MCF 10A (cell line): Measurements from ENCODE around the gene GPC3. TPM values are rescaled to one million over a fixed set of nuclear protein-coding genes. Genes with fewer than 3 reads are reported as not detected.

Experiments used
- BruUV-seq: library from RNA; stranded (reverse); fragments of 400-500 nt; replicated peaks from 2 replicates; lab custom pipeline; 2021; lab: Mats Ljungman, UMichigan
- CTCF ChIA-PET: fragments of 300-600 bp; sonication (Branson Sonifier 250); formaldehyde crosslinking; extraction: SDS; loops from one replicate; lab custom pipeline; 2021; ENCODE audit warnings: antibody characterized with exemption, inconsistent platforms; lab: Yijun Ruan, JAX
- POLR2A ChIA-PET: fragments of 300-600, 350-650 bp; sonication (Branson Sonifier 250); formaldehyde crosslinking; extraction: SDS; loops from one replicate; lab custom pipeline; 2020; ENCODE audit warnings: antibody characterized with exemption, inconsistent platforms; lab: Yijun Ruan, JAX
- DNase-seq: peaks from one replicate; pipeline ENCODE4 v3.0.0-alpha.2; 2018; ENCODE audit not compliant: unreplicated experiment
- H3K27ac Mint-ChIP-seq: one replicate; pipeline ENCODE4 v1.8.0; 2022; ENCODE audit warnings: mild to moderate bottlenecking, low read depth, mixed read lengths; ENCODE audit not compliant: unreplicated experiment
- H3K27me3 Mint-ChIP-seq: one replicate; pipeline ENCODE4 v1.8.0; 2022; ENCODE audit warnings: mixed read lengths; ENCODE audit not compliant: insufficient read depth, unreplicated experiment
- H3K36me3 Mint-ChIP-seq: one replicate; pipeline ENCODE4 v1.8.0; 2022; ENCODE audit warnings: mild to moderate bottlenecking, moderate library complexity, mixed read lengths; ENCODE audit not compliant: insufficient read depth, unreplicated experiment
- H3K4me1 Mint-ChIP-seq: one replicate; pipeline ENCODE4 v1.8.0; 2022; ENCODE audit warnings: mixed read lengths; ENCODE audit not compliant: insufficient read depth, unreplicated experiment
- H3K4me3 Mint-ChIP-seq: one replicate; pipeline ENCODE4 v1.8.0; 2022; ENCODE audit warnings: mild to moderate bottlenecking, moderate library complexity, mixed read lengths; ENCODE audit not compliant: unreplicated experiment
- H3K9me3 Mint-ChIP-seq: one replicate; pipeline ENCODE4 v1.8.0; 2022; ENCODE audit warnings: mixed read lengths; ENCODE audit not compliant: unreplicated experiment
- CTCF ChIP-seq: fragments of 200-600 bp; IDR thresholded peaks from one replicate; pipeline ENCODE4 v1.8.0; 2022; ENCODE audit warnings: antibody characterized with exemption, mild to moderate bottlenecking; ENCODE audit not compliant: unreplicated experiment
- intact Hi-C: fragments of 100-400 bp; cut with micrococcal nuclease; formaldehyde crosslinking; loops from 2 replicates; pipeline ENCODE4 v1.14.1; 2022
- total RNA-seq: library from RNA; stranded (reverse); gene quantifications from 2 replicates; pipeline ENCODE4 v1.2.3, GENCODE V29; 2022

Gene GPC3
- total RNA-seq, 1 experiment from 2014 or later = 0.37 TPM

GRCh38 chrX:133956570-133957340 is 28.6 kb downstream of the GPC3 start:
- Mint-ChIP-seq H3K4me3 (no peak overlapping the region), H3K9me3 (no peaks in the 10 kb centered on the region), H3K27ac (no peak overlapping the region), H3K36me3 (no peaks in the 10 kb centered on the region), H3K27me3 (peaks cover 46% of the 10 kb centered on the region), H3K4me1 (no peaks in the 10 kb centered on the region)
- no peak for DNase-seq
- intact Hi-C loops = no loop called here
- ChIA-PET POLR2A (interaction anchor here (1.0 kb wide), 1 partner anchor 10 kb away, joined by 3 read pairs; no protein-coding TSS in a partner anchor), CTCF (interaction anchor here (1.2 kb wide), 1 partner anchor 188 kb away, joined by 3 read pairs; no protein-coding TSS in a partner anchor)
- no TSS peak for BruUV-seq
- no peak for TF ChIP-seq CTCF

GRCh38 chrX:133953785-133954355 is 31.5 kb downstream of the GPC3 start:
- intact Hi-C loops = no loop called here
- no TSS peak for BruUV-seq
- no peaks in the 10 kb centered on the region for H3K4me1 Mint-ChIP-seq

GRCh38 chrX:133953078-133953477 is 32.3 kb downstream of the GPC3 start:
- no peak for DNase-seq
- intact Hi-C loops = no loop called here
- Mint-ChIP-seq H3K4me3 (no peak overlapping the region), H3K4me1 (no peaks in the 10 kb centered on the region), H3K27me3 (peaks cover 68% of the 10 kb centered on the region), H3K27ac (no peak overlapping the region), H3K9me3 (no peaks in the 10 kb centered on the region), H3K36me3 (no peaks in the 10 kb centered on the region)
- BruUV-seq = no TSS peak
- TF ChIP-seq CTCF = no peak
- ChIA-PET POLR2A (no interaction called here), CTCF (interaction anchor here (0.7 to 1.0 kb wide), 2 partner anchors 16 to 100 kb away, joined by 3 read pairs; no protein-coding TSS in a partner anchor)

More at GRCh38 chrX:133953785-133954355, 31.5 kb downstream of the GPC3 start:
- Mint-ChIP-seq H3K9me3 (no peaks in the 10 kb centered on the region), H3K4me3 (no peak overlapping the region), H3K36me3 (no peaks in the 10 kb centered on the region), H3K27ac (no peak overlapping the region), H3K27me3 (peaks cover 61% of the 10 kb centered on the region)
- TF ChIP-seq CTCF = no peak
- no peak for DNase-seq
- CTCF ChIA-PET = interaction anchor here (0.7 to 1.1 kb wide), 2 partner anchors 15 to 32 kb away, joined by 3 read pairs; no protein-coding TSS in a partner anchor
- POLR2A ChIA-PET = interaction anchor here (0.7 kb wide), 1 partner anchor 13 kb away, joined by 3 read pairs; no protein-coding TSS in a partner anchor

GRCh38 chrX:133951098-133951497 is 34.3 kb downstream of the GPC3 start:
- no TSS peak for BruUV-seq
- no peak overlapping the region for H3K27ac Mint-ChIP-seq
- H3K9me3 Mint-ChIP-seq = no peaks in the 10 kb centered on the region
- no peaks in the 10 kb centered on the region for H3K4me1 Mint-ChIP-seq
- ChIA-PET POLR2A (no interaction called here), CTCF (interaction anchor here (0.5 kb wide), 1 partner anchor 203 kb away, joined by 3 read pairs; no protein-coding TSS in a partner anchor)
- no peak for TF ChIP-seq CTCF
- H3K36me3 Mint-ChIP-seq = no peaks in the 10 kb centered on the region
- peaks cover 75% of the 10 kb centered on the region for H3K27me3 Mint-ChIP-seq
- no peak overlapping the region for H3K4me3 Mint-ChIP-seq
- DNase-seq = no peak
- intact Hi-C loops = no loop called here
